Stimulated activated CD8-positive, alpha-beta memory T cell treated with anti-CD3 and anti-CD28 coated beads, Interleukin-7, amount 100 ng/mL, for 1 hour (primary cell): ENCODE results near the gene CCDC134.

Source experiments
- DNase-seq, 2 donors: peaks; one replicate each; pipeline ENCODE4 v3.0.0-alpha.2; 2020; ENCODE audit warnings: low read depth in 2 of 2

The CCDC134 gene

DNA sequence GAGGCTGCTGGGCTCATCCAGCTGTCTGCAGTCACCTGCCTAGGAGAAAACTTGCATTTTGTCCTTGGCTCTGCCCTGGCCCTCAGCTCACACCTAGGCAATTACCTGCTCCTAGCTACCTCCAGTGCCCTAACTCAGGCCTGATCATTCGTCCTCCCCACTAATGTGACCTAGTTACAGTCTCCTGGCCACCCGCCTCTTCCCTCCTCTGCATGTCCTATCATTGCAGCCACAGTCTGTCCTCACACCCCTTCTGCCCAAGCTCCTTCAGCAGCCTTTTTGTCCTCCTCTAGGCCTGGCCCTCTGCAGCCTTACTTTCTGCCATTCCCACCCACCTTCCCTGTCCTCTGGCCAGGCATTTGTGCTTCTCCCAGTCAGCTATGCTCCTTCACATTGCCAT lies 17.7 kb upstream of the CCDC134 start:
- DNase-seq: no peak

DNA sequence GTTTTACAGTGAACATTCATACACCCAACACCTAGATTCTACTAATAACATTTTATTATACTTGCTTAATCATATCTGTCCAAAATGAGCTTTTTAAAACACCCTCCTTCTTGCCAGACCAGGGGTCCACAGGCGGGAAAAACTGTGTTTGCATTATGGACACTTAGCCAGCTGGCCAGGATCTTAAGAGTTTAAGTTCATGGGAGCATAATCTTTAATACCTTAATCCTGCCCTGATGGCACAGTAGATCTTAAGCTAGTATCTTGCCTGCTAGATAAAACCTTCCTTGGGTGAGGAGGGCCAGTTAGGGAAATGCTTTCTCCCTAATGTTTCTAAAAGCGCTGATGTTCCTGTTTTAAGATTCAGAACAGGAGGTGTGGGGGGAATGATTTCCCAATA lies 13.1 kb upstream of the CCDC134 start:
- no peak for DNase-seq

- DNase-seq: no peak
These were observed 6.6 kb upstream of the CCDC134 start for GRCh38 chr22:41793871-41794270.

- DNase-seq: no peak
These were observed 1.7 kb upstream of the CCDC134 start for GRCh38 chr22:41798736-41799135.

GRCh38 chr22:41799486-41800347 lies 762 bp upstream of the CCDC134 start:
- no peak for DNase-seq

GRCh38 chr22:41801147-41801819 lies 804 bp downstream of the CCDC134 start:
- no peak for DNase-seq

- no peak for DNase-seq
These were observed 1.4 kb downstream of the CCDC134 start for GRCh38 chr22:41801886-41802285.

DNA sequence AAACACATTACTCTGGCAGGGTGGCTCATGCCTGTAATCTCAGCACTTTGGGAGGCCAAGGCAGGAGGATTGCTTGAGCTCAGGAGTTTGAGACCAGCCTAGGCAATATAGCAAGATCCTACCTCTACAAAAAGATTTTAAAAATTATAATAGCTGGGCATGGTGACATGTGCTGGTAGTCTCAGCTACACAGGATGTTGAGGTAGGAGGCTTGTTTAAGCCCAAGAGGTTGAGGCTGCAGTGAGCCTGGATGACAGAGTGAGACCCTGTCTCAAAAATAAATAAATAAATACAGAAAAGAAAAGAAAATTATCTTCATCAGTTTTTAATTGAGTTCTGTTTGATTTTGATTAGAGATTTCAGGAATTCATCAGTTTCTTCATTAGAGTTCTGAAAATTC lies 5.2 kb downstream of the CCDC134 start:
- no peak for DNase-seq

- no peak for DNase-seq
These were observed 7.9 kb downstream of the CCDC134 start for GRCh38 chr22:41808400-41808799.

DNA sequence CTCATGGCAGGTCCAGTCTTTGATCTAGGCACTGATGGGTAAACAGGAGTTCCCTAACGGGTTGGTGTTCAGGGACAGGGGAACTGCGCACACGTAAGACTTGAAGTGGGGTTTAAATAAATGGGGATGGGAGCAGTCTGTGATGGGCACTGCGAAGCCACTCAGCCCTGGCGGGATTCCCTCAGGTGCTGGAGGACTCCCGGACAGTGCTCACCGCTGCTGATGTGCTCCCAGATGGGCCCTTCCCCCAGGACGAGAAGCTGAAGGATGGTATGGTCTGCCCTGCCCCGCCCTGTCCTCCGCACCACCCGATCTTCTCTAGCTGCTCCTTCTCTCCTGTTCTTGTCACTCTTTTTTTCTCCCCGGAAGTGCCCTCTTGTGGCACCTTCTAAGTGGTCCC lies 9.5 kb downstream of the CCDC134 start:
- no peak for DNase-seq

- no peak for DNase-seq
These were observed 12.5 kb downstream of the CCDC134 start for GRCh38 chr22:41812805-41813545.

DNA sequence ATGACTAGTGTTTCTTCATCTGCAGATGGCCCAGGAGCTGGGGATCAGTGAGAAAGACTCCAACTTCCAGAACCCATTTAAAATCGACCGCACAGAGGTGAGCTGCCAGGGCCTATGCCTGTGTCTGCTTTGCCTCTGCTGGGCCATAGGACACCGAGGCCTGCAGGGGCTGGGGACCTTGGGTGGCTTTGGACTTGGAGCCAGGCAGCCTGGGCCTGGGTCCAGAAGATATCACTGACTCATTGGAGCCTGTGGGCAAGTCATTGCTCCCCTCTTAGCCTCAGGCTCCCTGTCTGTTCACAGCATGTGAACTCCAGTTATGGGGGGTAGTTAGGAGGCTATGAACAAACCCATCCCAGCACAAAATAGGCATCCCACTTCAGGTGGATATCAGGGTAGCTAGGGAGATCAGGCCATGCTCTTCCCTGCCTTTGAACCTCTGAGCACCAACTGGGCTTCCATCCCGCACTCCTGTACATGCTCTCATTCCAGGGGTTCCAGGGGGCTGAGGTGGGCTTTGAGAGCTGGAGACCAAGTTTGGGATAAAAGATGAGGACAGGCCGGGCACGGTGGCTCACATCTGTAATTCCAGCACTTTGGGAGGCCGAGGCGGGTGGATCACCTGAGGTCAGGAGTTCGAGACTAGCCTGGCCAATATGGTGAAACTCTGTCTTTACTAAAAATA lies 13.4 kb downstream of the CCDC134 start:
- DNase-seq: no peak

- DNase-seq: no peak
These were observed 15.2 kb downstream of the CCDC134 start for GRCh38 chr22:41815716-41816115.

- DNase-seq: no peak
These were observed 15.8 kb downstream of the CCDC134 start for GRCh38 chr22:41816241-41816640.

DNA sequence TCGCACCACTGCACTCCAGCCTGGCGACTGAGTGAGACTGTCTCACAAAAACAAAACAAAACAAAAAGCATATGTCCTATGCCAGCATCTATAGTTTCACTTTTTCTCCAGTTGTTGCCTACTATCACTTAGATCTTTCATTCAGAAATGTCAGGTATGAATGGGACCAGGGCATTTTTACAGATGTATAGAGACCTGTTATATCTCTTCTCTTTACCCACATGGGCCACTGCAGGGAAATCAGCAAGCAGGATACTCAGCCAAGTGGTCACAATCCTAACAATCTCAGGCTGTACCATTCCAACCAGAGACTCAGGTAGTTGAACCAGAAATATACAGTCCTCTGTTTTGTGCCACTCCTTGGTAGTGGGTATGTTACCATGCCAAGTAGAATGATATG lies 16.4 kb downstream of the CCDC134 start:
- DNase-seq: no peak

DNA sequence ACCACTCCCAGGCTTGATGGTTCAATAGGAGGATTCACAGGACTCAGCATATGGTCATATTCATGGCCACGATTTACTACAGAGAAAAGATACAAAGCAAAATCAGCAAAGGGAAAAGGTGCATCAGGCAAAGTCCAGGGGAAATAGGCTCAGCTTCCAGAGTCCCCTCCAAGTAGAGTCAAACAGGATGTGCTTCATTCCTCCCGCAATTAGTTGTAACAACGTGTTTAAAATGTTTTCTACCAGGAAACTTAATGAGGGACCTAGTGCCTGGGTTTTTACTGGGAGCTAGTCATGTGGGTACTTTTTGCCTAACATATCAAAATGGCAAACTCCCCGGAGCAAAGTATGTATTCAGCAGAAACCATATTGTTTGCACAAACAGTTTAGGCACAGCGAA lies 17.5 kb downstream of the CCDC134 start:
- DNase-seq: no peak

- no peak for DNase-seq
These were observed 18.1 kb downstream of the CCDC134 start for GRCh38 chr22:41818596-41818995.

DNA sequence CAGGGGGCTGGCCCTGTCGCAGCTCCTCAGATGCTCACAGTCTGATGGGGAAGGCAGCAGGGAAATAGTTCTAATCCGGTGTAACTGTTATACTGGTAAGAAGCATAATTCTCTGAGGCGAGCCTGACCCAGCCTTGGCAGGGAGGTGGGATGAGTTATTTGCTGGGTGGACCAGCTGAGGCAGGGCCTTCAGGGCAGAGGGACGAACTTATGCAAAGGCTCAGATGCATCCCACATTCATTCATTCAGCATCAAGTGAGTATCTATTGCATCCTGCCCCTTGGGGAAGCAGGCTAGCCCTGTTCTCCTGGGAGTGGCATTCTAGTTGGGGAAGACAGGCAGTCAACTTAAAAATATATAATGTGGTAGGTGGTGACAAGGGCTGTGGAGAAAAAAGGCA lies 18.8 kb downstream of the CCDC134 start:
- DNase-seq: no peak

DNA sequence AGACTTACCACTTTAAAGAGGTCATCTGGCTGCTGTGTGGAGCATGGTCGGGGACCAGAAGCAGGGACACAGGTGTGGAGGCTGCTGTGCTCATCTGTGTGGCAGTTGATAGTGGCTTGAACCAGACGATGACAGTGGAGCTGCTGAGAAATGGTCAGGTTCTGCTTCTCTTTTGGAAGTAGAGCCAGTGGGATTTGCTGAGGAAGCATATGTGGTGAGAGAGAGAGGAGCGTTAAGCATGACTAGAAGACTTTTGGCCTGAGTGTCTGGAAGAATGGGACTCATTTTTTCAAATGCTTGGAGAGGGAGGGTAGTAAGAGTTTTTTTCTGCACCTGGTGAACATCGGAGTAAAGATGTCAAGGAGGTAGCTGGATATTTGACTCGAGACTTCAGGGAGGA lies 20.0 kb downstream of the CCDC134 start:
- DNase-seq: no peak

DNA sequence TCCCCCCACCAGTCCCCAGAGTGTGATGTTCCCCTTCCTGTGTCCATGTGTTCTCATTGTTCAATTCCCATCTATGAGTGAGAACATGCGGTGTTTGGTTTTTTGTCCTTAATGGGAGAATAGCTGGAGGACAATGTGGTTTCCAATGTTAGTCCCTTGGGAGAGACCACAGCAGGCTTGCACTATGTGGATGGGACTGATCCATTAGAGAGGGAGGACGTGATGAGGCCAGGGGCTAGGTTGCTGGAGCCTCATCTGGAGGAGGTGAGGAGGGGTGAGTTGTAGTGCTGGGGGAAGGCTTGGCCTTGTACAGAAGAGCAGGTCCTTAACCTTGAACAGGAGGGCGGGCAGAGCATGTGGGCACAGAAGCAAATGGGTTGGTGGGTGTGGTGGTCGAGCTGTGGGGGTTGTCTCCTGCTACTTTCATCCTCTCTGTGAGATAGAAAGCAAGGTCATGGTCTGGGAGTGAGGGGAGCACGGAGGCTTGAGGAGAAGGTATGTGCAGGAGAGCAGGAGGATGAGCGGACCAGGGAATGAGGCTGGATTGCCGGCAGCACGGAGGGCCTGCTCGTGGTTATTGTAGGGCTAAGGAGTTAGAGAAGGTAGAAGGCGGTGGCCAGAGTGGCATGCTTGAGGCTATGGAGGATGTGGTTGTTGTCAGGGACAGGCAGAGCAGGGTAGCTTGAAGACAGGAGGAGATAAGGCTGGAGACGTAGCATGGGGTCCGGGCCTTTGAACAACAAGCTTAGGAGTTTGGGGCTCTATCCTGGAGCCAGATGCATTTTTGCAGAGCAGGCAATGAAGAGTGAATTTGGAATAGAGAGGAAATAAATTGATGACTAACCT lies 21.2 kb downstream of the CCDC134 start:
- no peak for DNase-seq
